ENCODE measurements around the gene PPM1N.
"Not testable (repeated sequence)": the region's sequence is repeated elsewhere in the genome, so short reads cannot be mapped to it uniquely, and the experiment has no call there.

PPM1N gene

DNA sequence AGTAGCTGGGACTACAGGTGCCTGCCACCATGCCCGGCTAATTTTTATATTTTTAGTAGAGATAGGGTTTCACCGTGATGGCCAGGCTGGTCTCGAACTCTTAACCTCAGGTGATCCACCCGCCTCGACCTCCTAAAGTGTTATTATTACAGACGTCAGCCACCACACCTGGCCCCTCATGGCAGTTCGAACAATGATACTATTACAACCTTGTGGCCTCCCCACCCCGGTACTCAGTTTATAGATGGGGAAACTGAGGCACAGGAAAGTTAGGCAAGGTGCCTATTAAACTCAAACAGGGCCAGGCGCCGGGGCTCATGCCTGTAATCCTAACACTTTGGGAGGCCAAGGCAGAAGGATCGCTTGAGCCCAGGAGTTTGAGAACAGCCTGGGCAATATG, 12.1 kb downstream of the PPM1N start:
- not testable (repeated sequence) for DNase-seq

DNA sequence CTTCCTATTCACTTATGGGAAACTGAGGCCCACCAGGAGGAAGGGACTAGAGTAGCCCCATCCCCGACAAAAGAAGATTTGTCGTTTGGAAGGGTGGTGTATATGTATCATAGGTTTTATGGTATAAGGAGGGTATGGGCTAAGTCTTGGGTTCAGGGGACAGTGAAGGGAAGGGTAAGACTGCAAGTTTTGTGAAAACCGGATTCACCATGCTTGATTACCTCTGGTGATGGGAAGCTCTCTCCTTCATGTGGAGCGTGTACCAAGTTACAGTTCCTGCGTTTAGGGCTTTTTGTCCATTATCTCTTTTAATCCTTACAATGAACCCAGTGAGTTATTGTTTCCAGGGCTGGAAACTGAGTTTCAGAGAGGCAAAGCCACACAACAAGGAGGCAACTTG, 12.8 kb downstream of the PPM1N start:
- DNase-seq = no peak

DNA sequence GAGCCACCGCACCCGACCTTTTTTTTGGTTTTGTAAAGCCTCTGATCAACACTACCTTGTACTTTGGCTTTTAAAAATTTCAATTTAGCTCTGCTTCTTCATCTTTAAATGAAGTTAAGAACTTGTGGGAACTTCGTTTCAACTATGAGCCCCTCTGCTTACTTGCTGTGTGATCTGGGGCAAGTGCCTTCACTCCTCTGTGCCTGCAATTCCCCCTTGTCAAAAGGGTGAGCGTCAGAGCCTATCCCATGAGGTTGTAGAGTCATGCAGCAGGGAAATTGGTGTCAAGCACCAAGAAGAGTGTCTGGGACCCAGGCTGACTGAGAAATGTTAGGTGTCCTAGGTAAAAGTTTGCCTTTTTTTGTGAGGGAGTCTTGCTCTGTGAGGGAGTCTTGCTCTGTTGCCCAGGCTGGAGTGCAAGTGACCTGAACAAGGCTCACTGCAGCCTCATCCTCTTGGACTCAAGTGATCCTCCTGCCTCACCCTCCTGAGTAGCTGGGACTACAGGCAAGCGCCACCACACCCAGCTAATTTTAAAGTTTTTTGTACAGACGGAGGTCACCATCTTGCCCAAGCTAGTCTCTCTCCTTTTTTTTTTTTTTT, 14.7 kb downstream of the PPM1N start:
- DNase-seq = no peak

DNA sequence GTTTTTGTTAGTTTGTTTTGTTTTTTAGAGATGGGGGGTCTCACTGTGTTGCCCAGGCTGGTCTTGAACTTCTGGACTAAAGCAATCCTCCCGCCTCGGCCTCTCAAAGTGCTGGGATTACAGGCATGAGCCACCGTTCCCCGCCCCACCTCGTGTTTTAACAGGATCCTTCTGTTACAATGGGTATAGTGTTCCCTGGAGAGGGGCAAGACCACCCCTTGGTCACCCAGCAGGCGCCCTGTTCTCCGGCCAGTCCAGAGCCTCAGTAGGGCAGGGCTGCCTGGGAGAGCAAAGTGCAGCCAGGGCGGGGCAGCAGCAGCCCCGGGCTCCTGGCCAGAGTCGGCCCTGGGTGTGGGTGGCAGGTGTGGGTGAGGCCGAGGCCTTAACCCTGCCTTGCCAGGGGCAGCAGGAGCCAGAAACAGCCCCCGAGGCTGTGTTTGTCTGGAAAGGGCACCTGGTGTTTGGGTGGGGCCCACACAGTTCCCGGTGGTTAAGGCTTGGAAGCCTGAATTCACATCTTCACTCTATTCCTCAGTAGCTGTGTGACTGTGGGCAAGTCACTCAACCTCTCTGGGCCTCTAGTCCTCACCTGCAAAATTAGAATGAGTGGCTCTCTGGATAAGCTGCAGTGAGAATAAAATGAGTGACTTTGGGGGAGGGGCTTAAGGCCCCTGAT, 16.3 kb downstream of the PPM1N start:
- no peak for DNase-seq

DNA sequence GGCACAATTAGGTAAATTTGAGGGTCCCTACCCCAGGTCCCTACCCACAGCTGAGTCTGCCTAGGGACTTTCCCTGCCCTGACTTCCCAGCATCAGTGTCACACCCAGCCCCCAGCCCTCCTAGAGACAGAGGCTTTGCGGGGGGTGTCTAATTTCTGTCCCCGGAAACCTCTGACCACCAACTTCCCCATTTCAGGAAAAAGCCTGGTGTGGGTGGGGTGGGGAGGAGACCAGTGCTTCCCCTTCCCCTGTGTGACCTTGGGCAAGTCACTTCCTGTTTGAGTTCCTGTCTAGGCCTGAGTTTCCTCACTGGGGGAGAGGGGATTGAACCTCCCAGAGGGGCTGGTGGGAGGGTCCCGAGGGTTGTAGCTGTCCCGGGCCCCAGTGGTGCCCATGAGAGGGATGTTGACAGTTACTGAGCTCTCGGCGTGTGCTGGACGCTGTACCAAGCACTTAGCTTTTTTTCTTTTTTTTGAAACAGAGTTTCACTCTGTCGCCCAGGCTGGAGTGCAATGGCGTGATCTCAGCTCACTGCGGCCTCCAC, 16.9 kb downstream of the PPM1N start:
- no peak for DNase-seq

DNA sequence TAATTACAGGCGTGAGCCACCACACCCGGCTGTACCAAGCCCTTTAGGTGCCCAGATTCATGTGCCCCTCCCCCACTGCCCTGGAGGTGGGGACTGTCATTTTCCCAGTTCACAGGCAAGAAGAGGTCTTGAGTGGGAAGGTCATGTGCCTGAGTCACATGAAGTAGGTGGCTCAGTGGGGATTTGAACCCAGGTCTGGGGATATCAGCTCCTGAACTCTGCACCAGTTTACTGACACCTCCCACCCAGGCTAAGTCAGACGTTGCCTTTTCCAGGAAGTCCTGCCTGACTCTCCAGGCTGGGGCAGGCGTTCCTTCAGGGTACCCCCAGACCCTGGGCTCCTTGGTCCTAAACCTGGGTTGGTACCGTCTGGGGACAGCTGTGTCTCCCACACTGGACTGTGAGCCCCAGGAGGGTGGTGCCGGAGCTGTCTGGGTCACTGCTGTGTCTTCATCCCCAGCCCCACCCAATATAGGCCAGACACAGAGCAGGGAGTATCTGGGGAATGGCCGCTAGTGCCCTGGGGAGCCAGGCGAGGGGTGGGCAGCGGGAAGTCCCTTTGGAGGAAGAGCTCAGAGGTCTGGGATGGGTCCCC, 17.7 kb downstream of the PPM1N start:
- DNase-seq = no peak

DNA sequence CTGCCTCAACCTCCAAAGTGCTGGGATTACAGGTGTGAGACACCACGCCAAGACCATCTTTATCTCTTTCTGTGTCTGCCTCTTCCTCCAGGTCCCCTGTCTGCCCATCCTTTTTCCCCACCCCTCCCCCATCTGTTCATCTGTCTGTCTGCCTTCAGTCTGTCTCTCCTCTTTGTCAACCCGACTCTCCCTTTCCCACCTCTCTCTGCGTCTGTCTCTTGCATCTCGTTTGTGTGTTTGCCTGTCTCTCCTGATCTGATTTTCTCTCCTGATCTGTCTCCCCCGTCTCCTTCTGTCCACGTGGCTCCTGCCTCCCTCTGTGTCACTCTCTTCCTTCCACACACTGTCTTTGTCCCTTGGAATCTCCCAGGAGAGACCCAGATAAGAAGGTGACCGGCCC, 19.0 kb downstream of the PPM1N start:
- DNase-seq = no peak

DNA sequence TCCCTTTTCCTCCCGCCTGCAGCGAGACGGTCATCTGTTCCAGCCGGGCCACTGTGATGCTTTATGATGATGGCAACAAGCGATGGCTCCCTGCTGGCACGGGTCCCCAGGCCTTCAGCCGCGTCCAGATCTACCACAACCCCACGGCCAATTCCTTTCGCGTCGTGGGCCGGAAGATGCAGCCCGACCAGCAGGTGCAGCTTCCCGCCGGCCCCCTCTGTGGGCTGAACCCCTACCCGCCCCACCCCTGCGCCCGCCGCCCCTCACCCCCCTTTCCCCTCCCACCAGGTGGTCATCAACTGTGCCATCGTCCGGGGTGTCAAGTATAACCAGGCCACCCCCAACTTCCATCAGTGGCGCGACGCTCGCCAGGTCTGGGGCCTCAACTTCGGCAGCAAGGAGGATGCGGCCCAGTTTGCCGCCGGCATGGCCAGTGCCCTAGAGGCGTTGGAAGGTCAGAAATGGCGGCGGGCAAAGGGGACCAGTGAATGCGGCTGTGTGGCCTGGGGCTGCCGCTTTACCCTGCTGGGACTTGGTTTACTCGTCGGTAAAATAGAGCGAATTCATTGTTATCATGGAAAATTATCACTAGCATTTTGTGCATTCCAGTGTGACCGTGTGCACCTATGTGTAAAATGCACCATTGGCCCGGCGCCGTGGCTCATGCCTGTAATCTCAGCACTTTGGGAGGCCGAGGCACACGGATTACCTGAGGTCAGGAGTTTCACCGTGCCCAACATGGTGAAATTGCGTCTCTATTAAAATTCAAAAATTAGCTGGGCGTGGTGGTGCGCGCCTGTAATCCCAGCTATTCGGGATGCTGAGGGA, 19.6 kb downstream of the PPM1N start:
- DNase-seq = no peak

DNA sequence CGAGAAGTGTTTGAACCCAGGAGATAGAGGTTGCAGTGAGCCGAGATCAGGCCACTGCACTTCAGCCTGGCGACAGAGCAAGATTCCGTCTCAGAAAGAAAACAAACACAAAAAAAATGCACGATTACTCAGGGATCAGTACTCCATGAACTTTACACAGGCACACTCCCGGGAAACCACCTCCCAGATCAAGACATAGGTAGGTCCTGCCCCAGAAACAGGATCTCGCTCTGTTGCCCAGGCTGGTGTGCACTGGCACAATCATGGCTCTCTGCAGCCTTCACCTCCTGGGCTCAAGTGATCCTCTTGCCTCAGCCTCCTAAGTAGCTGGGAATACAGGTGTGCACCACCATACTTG, 20.2 kb downstream of the PPM1N start:
- DNase-seq = no peak

DNA sequence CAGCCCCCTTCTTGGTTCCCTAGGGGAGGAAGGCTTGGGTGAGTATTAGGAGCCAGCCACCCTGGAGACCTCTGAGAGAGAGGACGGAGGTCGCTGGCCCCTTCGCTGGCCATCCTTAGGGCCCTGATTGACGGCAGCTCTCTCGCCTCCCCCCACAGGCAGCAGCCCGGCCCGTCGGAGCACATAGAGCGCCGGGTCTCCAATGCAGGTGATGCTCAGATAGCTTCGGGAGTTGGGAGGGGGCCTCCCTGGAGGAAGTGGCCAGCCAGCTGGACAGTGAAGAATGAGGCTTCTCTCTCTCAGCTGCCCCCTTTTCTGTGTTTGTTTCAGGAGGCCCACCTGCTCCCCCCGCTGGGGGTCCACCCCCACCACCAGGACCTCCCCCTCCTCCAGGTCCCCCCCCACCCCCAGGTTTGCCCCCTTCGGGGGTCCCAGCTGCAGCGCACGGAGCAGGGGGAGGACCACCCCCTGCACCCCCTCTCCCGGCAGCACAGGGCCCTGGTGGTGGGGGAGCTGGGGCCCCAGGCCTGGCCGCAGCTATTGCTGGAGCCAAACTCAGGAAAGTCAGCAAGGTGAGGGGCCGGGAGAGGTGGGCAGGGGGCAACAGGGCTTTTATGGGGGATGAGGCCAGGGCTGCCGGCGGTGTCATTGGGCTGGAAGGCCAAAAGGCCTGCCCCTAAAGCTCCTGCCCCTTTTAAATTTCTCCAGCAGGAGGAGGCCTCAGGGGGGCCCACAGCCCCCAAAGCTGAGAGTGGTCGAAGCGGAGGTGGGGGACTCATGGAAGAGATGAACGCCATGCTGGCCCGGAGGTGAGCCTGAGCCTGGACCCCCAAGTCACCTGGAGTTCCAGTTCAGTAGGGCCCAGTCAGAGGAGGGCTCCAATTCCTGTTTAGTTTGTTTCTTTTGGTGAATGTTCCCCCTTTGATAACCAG, 24.0 kb downstream of the PPM1N start:
- no peak for DNase-seq

DNA sequence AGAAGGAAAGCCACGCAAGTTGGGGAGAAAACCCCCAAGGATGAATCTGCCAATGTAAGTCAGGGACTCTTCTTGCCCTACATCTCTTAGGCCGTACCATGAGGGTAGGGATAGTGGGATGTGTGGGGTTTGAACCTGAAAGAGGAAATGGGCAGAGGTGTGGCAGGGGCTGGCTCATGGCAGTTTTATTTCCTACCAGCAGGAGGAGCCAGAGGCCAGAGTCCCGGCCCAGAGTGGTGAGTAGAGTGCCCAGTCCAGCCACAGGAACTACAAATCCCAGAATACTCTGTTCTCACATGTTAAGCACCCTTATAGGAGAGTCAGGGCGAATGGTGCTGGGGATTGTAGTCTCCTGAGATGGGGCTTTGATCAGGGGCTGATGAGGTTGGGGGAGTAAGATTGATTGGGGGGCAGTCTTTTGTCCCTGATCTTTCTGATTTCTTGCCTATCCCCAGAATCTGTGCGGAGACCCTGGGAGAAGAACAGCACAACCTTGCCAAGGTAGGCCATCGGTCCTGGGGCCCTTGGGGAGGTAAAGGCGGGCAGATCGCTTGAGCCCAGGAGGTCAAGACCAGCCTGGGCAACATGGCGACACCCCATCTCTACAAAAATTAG, 25.5 kb downstream of the PPM1N start:
- peak; percentile 83 for DNase-seq

DNA sequence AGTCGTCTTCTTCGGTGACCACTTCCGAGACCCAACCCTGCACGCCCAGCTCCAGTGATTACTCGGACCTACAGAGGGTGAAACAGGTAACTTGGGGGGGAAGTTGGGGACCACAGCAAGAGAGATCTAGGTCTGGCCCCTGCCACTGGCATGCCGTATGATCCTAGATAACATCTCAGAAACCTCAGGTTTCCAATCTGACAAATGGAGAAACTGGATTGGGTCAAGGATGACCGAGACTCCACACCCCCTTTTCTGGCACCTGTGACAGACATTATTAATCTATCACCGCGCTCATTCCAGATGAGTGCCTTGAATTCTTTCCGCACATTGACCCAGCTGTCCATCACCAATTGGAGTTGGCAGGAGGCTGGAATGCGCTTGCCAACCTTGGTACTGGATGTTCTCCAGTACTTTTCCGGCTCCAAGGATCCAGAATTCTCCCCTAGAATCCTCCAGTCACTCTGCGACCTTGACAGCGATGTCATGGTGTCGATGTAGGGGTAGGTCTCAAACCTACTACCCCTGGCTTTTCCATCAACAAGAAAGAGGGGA, 26.4 kb downstream of the PPM1N start:
- DNase-seq = no peak

DNA sequence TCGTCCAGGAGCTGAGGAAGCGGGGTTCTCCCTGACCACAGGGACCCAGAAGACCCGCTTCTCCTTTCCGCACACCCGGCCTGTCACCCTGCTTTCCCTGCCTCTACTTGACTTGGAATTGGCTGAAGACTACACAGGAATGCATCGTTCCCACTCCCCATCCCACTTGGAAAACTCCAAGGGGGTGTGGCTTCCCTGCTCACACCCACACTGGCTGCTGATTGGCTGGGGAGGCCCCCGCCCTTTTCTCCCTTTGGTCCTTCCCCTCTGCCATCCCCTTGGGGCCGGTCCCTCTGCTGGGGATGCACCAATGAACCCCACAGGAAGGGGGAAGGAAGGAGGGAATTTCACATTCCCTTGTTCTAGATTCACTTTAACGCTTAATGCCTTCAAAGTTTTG, 27.9 kb downstream of the PPM1N start:
- DNase-seq = peak; percentile 85

DNA sequence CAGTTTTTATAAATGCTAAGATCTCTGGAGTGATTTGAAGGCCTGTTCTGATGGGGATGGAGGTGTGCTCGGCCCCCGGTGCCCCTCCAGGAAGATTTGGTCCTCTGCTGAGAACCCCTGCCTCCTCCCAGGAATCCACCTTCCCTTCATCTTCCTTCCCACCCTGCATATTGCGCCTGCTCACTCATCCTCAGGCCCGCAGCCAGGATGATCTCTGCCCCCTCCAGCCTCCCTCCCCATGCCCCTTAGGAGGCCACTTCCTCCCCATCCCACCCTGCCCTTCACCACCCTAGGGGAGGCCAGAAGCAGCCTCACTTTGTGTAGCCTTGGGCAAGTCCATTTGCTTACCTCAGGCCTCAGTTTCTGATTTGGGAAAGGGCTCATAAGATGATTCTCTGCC, 28.7 kb downstream of the PPM1N start:
- DNase-seq = no peak

DNA sequence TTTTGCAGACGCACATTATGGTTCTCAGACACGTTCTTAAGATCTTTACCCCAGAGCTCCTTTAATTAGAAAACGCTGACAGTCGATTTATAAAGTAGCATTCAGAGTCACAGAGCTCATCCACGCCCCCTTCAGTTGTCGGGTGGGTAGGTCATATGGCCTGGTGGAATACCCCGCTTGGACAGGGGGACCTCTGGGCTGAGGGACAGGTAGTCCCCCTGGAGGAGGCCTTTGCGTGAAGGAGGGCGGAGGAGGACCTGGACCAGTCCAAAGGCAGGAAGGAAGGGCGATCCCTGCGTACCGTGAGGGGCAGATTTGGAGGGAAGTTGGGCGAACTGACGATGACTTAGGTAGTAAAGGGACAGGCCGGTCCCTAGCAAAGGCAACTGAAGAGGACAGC, 29.5 kb downstream of the PPM1N start:
- no peak for DNase-seq

DNA sequence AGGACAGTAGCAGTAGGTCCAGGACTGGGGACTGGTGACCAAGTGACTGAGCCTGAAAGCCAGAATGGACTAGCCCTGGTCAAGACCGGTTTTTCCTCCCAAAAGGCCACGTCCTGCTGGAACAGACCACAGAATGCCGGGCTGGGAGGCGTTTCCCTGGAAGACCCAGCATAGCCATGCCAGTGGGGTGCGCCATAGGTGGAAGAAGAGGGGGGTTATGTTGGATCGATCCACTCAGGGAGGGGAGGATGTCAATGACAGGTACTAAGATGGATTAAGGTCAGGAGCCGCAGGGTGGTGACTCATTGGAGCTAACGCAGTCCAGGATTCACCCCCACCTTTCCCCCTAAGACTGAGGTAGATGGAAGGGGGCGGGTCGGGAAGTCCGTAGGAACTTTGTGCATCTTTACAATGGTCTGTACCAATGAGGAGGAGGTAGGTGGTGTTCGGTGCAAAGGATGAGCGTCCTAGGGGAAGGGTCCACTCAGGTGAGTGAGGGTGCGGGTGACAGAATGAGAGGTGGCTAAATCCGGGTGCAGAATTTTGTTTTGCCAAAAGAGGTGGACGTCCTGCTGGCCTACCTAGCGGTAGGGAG, 30.0 kb downstream of the PPM1N start:
- DNase-seq = peak; percentile 74

DNA sequence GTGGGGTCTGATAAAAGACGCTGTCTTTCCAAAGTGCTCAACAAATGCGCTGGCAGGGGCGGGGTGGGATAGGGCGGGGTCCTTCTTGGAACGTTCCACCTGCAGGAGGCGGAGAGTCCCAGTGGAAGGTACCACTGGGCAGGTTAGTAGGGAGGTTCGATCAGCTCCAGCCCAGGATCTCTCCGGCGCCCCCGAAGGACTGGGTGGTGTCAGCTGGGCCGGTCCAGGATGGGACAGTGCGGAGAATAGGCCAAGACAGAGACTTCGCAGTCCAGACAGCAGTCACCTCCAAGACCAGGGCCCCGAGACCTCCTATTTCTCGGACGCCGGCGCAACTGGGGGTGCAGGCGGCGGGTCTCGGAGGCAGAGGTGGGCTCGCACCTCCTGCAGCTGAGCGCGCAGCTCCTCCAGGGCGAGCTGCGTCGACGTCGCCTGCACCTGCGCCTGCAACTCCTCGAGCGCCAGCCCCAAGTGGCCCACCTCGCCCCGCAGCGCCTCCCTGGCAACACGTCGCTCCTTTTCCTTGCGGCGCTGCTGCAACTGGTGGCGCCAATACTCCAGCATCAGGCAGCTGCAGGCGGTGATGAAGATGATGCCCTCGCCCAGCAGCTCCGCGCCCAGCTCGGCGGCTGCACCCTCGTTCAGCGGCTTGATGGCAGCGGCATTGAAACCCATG, 30.6 kb downstream of the PPM1N start:
- DNase-seq = peak; percentile 48

DNA sequence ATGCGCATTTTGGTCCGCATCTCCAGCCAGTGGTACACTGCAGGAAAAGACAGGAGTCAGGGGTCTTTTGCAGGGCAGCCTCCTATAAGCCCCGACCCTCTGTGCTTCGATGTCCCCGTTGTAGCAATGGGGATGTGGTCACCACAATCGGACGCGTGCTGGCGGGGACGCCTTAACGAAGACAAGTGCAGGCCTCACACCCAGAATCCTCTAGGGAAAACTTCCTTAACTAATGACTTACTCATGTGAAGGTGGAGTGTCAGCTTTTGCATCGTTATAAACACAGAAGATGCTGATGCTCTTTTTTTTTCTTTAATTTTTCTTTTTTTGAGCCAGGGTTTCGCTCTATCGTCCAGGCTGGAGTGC, 31.2 kb downstream of the PPM1N start:
- DNase-seq = no peak

DNA sequence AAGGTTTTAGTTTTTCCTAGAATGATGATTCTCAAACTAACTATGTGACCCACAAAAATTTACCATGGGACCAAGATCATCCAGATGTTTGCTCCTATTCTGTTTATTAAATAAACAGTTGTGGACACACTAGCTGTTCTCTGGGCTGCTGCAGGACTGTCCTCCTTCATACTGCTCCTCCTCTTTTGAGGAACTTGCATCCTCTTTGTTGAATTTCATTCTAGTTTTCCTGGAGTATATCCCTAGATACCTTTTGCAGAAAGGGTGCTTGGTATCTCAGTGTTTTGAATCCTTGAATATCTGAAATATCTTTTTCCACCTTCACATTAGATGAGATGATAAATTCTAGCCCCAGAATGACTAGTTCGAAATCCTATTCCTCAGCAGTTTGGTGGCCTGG, 33.1 kb downstream of the PPM1N start:
- no peak for DNase-seq

DNA sequence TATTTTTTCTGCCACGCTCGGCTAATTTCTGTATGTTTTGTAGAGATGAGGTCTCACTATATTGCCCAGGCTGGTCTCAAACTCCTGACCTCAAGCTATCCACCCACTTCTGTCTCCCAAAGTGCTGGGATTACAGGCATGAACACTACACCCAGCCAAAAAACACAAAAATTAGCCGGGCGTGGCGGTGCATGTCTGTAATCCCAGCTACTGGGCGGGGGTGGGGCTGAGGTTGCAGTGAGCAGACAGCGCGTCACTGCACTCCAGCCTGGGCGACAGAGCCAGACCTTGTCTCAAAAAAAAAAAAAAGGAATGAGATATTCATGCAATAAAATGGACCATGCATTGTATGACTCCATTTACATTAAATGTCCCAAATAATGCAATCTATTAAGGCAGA, 41.2 kb downstream of the PPM1N start:
- no peak for DNase-seq

DNA sequence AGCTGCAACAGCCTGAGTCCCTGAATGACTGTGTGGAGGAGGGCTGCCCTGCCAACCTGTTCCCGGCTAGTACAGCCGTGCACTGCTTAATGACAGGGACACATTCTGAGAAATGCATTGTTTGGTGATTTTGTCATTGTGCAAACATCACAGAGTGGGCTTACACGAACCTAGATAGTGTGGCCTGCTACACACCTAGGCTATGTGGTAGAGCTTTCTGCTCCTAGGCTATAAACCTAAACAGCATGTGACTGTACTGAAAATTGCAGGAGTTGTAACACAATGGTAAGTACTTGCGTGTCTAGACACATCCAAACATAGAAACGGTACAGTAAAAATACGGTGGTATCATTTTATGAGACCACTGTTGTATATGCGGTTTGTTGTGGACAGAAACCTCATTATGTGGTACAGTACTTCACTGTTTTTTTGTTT, 44.0 kb downstream of the PPM1N start:
- DNase-seq = no peak

Data from fibroblast of skin of right biceps (primary cell).